Natural killer cell (primary cell): ENCODE data around the gene B3GALT6. TPM values are rescaled to one million over a fixed set of nuclear protein-coding genes. Genes with fewer than 3 reads are reported as not detected.
A peak's percentile ranks its signal among the peaks of the same experiment; 100 is the strongest.

Source experiments
- ATAC-seq, 3 donors: fragments of 150-1000 bp in 2 of 3; fragments of 200-7000 bp in 1 of 3; cut with Tn5 transposase; 1 replicate in 1 of 3; 2 replicates in 2 of 3; pipeline ENCODE4 v1.10.0; 2021; ENCODE audit warnings: mild to moderate bottlenecking in 2 of 3, moderate library complexity in 2 of 3
- DNase-seq, 2 donors: peaks; one replicate each; pipeline versions ENCODE4 v3.0.0 to v3.0.0-alpha.2; 2013 to 2021; ENCODE audit warnings: mixed read lengths in 1 of 2
- H3K27ac ChIP-seq: one replicate; pipeline ENCODE4 v1.5.1; 2013; ENCODE audit warnings: mild to moderate bottlenecking, low read length
- H3K27me3 ChIP-seq: one replicate; pipeline ENCODE4 v1.6.1; 2013; ENCODE audit warnings: low read length; ENCODE audit not compliant: control insufficient read depth, insufficient read depth
- H3K36me3 ChIP-seq: one replicate; pipeline ENCODE4 v1.6.1; 2013; ENCODE audit warnings: low read length; ENCODE audit not compliant: control insufficient read depth, insufficient read depth
- H3K4me1 ChIP-seq: one replicate; pipeline ENCODE4 v1.6.1; 2013; ENCODE audit warnings: low read length; ENCODE audit not compliant: control insufficient read depth, insufficient read depth
- H3K4me3 ChIP-seq: one replicate; pipeline ENCODE4 v1.5.1; 2013; ENCODE audit warnings: low read length
- H3K9me3 ChIP-seq: one replicate; pipeline ENCODE4 v1.6.1; 2013; ENCODE audit warnings: low read length; ENCODE audit not compliant: control insufficient read depth, insufficient read depth
- H3K27ac Mint-ChIP-seq, 2 donors: one replicate each; pipeline ENCODE4 v1.8.0; 2022; ENCODE audit warnings: mild to moderate bottlenecking in 2 of 2, mixed read lengths in 2 of 2, moderate library complexity in 1 of 2
- H3K27me3 Mint-ChIP-seq, 2 donors: one replicate each; pipeline ENCODE4 v1.8.0; 2022; ENCODE audit warnings: low read depth in 2 of 2, mixed read lengths in 2 of 2
- H3K36me3 Mint-ChIP-seq: one replicate; pipeline ENCODE4 v1.8.0; 2022; ENCODE audit warnings: mixed read lengths
- H3K4me1 Mint-ChIP-seq, 2 donors: one replicate each; pipeline ENCODE4 v1.8.0; 2022; ENCODE audit warnings: mixed read lengths in 2 of 2
- H3K4me3 Mint-ChIP-seq: one replicate; pipeline ENCODE4 v1.8.0; 2022; ENCODE audit warnings: mild to moderate bottlenecking, moderate library complexity, mixed read lengths
- H3K9me3 Mint-ChIP-seq, 2 donors: one replicate each; pipeline ENCODE4 v1.8.0; 2022; ENCODE audit warnings: mixed read lengths in 2 of 2
- CTCF ChIP-seq: fragments of 200-600 bp; IDR thresholded peaks from one replicate; pipeline ENCODE4 v1.8.0; 2022; ENCODE audit warnings: antibody characterized with exemption
- whole genome bisulfite sequencing: methylation state at CpG from one replicate; pipeline ENCODE4 v1.1.7; 2013; ENCODE audit warnings: missing lambda C conversion rate; ENCODE audit not compliant: insufficient coverage; 5-methylcytosine and 5-hydroxymethylcytosine counted together
- intact Hi-C: fragments of 100-400 bp; cut with micrococcal nuclease; formaldehyde crosslinking; loops from one replicate; pipeline ENCODE4 v1.14.2; 2022
- total RNA-seq, 4 donors: library from RNA; stranded (reverse); fragments of 120-200 nt in 1 of 4; gene quantifications; one replicate each; pipeline versions ENCODE4 v1.2.3 to v1.2.4, GENCODE V29; 2013 to 2022

Gene B3GALT6
- total RNA-seq, 3 donors from 2014 or later (not counting 1 experiment from before 2014, with no cell fraction given): 13.7 to 16.5 (median 16.3) TPM

- H3K36me3 Mint-ChIP-seq: no peaks in the 10 kb centered on the region
- Histone ChIP-seq H3K4me3 (no peak overlapping the region), H3K4me1 (peaks cover 18% of the 10 kb centered on the region), H3K9me3 (no peaks in the 10 kb centered on the region), H3K27me3 (no peaks in the 10 kb centered on the region), H3K27ac (no peak overlapping the region), H3K36me3 (no peaks in the 10 kb centered on the region)
- ATAC-seq (no peak), DNase-seq (peak in 1 of 2 donors; percentile 15)
- no peaks in the 10 kb centered on the region for H3K27me3 Mint-ChIP-seq
- TF ChIP-seq CTCF: no peak
- intact Hi-C loops: no loop called here
- H3K27ac Mint-ChIP-seq: peak overlapping the region; percentile 27 to 51
- WGBS: 84% methylated on average over 13 of the region's 13 CpGs
- H3K4me1 Mint-ChIP-seq: peaks cover 6 to 15% of the 10 kb centered on the region in 2 donors
- no peak overlapping the region for H3K4me3 Mint-ChIP-seq
- H3K9me3 Mint-ChIP-seq: peaks cover 0 to 7% of the 10 kb centered on the region in 2 donors
Observed at GRCh38 chr1:1196431-1197187, 35.4 kb upstream of the B3GALT6 start.

GRCh38 chr1:1197188-1197500 lies 34.9 kb upstream of the B3GALT6 start:
- intact Hi-C loops: no loop called here
- DNase-seq: no peak
- H3K9me3 Mint-ChIP-seq: peaks cover 0 to 7% of the 10 kb centered on the region in 2 donors
- peak overlapping the region; percentile 27 to 51 for H3K27ac Mint-ChIP-seq
- Histone ChIP-seq H3K36me3 (no peaks in the 10 kb centered on the region), H3K27ac (no peak overlapping the region), H3K4me1 (peaks cover 19% of the 10 kb centered on the region), H3K27me3 (no peaks in the 10 kb centered on the region), H3K4me3 (no peak overlapping the region), H3K9me3 (no peaks in the 10 kb centered on the region)
- TF ChIP-seq CTCF: no peak
- WGBS: 94% methylated on average over 8 of the region's 8 CpGs
- H3K36me3 Mint-ChIP-seq: no peaks in the 10 kb centered on the region
- no peak for ATAC-seq
- H3K4me3 Mint-ChIP-seq: no peak overlapping the region
- H3K27me3 Mint-ChIP-seq: no peaks in the 10 kb centered on the region
- peaks cover 6 to 15% of the 10 kb centered on the region in 2 donors for H3K4me1 Mint-ChIP-seq

GRCh38 chr1:1197551-1198422 lies 34.2 kb upstream of the B3GALT6 start:
- intact Hi-C loops: no loop called here
- peak overlapping the region in 1 of 2 donors; percentile 93 for H3K27ac Mint-ChIP-seq

More at GRCh38 chr1:1197551-1198422, 34.2 kb upstream of the B3GALT6 start:
- Mint-ChIP-seq H3K36me3 (no peaks in the 10 kb centered on the region), H3K9me3 (peaks cover 0 to 7% of the 10 kb centered on the region in 2 donors), H3K4me1 (peaks cover 6 to 15% of the 10 kb centered on the region in 2 donors), H3K4me3 (no peak overlapping the region), H3K27me3 (no peaks in the 10 kb centered on the region)
- 93% methylated on average over 48 of the region's 48 CpGs for WGBS
- H3K27ac ChIP-seq: no peak overlapping the region
- no peaks in the 10 kb centered on the region for H3K9me3 ChIP-seq
- no peaks in the 10 kb centered on the region for H3K36me3 ChIP-seq
- ATAC-seq: no peak
- H3K27me3 ChIP-seq: no peaks in the 10 kb centered on the region
- no peak overlapping the region for H3K4me3 ChIP-seq
- peaks cover 19% of the 10 kb centered on the region for H3K4me1 ChIP-seq
- DNase-seq: peak in 1 of 2 donors; percentile 19
- no peak for TF ChIP-seq CTCF
